Activated T-helper 1 cell treated with anti-CD3 and anti-CD28 coated beads, Interleukin-12 subunit alpha, Interleukin-12 subunit beta, Interleukin-2, Interleukin-4 antibody, amounts not matched to agents 30 ng/mL and 10 ng/mL and 1 ng/mL, durations not matched to agents 14 hours and 24 hours and 36 hours (primary cell): ENCODE data around the gene ARL3. TPM values are rescaled to one million over a fixed set of nuclear protein-coding genes. Genes with fewer than 3 reads are reported as not detected.

ENCODE experiments used
- DNase-seq: peaks from one replicate; pipeline ENCODE4 v3.0.0; 2021; ENCODE audit warnings: low spot score
- H3K27ac Mint-ChIP-seq: one replicate; pipeline ENCODE4 v1.8.0; 2021; ENCODE audit warnings: mild to moderate bottlenecking, mixed read lengths
- H3K27me3 Mint-ChIP-seq: one replicate; pipeline ENCODE4 v1.8.0; 2022; ENCODE audit warnings: mild to moderate bottlenecking, moderate library complexity, mixed read lengths; ENCODE audit not compliant: insufficient read depth
- H3K36me3 Mint-ChIP-seq: one replicate; pipeline ENCODE4 v1.8.0; 2021; ENCODE audit warnings: low read depth, mixed read lengths
- H3K4me1 Mint-ChIP-seq: one replicate; pipeline ENCODE4 v1.8.0; 2021; ENCODE audit warnings: low read depth, mixed read lengths
- H3K4me3 Mint-ChIP-seq: one replicate; pipeline ENCODE4 v1.8.0; 2021; ENCODE audit warnings: mild to moderate bottlenecking, moderate library complexity, mixed read lengths
- H3K9me3 Mint-ChIP-seq: one replicate; pipeline ENCODE4 v1.8.0; 2021; ENCODE audit warnings: mixed read lengths
- intact Hi-C: fragments of 100-400 bp; cut with micrococcal nuclease; formaldehyde crosslinking; loops from one replicate; pipeline ENCODE4 v1.15.1; 2024
- total RNA-seq: library from RNA; stranded (reverse); gene quantifications from 2 replicates; pipeline ENCODE4 v1.2.3, GENCODE V29; 2022

Gene ARL3
- total RNA-seq, 1 donor from 2014 or later, result 6.6 TPM

DNA sequence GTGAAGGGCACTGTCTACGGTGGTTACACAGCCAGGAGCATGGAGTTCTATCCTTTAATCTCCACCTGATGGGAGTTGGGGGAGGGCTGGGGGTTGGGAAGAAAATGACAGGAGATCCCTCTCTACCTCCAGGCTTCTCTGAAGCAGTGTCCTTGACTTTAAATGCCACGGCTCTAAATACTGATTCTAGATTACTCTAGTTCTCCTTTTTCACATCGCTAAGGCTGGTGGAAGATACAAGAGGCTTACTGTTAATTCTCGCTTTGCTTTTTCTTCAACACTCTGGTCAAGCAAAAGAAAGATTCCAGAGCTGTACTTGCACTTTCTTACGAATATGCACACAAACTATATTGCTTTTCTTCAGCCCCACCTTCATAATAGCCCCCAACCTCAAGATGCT is 30.5 kb downstream of the ARL3 start:
- H3K4me3 Mint-ChIP-seq, result no peak overlapping the region
- no peaks in the 10 kb centered on the region for H3K27me3 Mint-ChIP-seq
- no peak for DNase-seq
- intact Hi-C loops, result no loop called here
- no peaks in the 10 kb centered on the region for H3K9me3 Mint-ChIP-seq
- peaks cover 14% of the 10 kb centered on the region for H3K4me1 Mint-ChIP-seq
- peaks cover 13% of the 10 kb centered on the region for H3K36me3 Mint-ChIP-seq
- no peak overlapping the region for H3K27ac Mint-ChIP-seq

DNA sequence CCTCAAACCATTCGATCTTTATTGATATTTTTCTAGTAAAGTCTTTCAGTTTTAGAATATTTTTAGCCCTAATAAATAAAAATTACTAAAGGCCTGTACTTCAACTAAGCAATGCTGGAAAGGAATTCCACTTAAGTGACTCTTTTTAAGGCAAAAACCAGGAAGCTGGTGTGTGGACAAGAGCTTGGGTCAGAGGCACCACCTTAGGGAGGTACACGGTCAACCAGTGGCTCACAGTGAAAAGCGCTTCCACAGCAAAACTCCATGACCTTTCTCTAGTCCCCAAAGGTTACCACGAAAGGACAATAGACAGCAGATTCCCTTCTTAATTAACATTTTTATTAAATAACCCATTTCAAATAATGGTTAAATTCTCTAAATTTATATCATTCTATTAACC is 31.2 kb downstream of the ARL3 start:
- no peak overlapping the region for H3K4me3 Mint-ChIP-seq
- peaks cover 14% of the 10 kb centered on the region for H3K4me1 Mint-ChIP-seq
- intact Hi-C loops, result no loop called here
- H3K27me3 Mint-ChIP-seq, result no peaks in the 10 kb centered on the region
- no peak for DNase-seq
- H3K36me3 Mint-ChIP-seq, result peaks cover 13% of the 10 kb centered on the region
- no peaks in the 10 kb centered on the region for H3K9me3 Mint-ChIP-seq
- H3K27ac Mint-ChIP-seq, result no peak overlapping the region

DNA sequence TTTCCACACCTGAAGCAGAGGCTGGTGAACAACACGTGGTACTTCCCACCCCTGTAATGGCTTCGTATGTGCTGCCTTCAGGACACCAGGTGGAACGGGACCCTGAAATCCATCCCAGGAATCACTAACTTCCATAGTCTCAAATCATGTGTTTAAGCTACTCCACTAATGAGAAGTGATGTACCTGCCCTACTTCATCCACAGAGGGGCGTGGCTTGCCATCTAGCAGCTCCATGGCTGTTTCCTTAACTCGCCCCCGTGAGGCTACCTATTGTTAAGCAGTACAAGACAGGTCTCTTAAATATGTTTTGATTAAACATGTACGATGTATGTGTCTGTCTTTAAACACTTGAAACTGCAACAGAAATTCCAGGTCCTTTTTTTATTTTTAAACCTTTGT is 31.8 kb downstream of the ARL3 start:
- Mint-ChIP-seq H3K4me1 (peaks cover 14% of the 10 kb centered on the region), H3K27me3 (no peaks in the 10 kb centered on the region), H3K4me3 (no peak overlapping the region), H3K27ac (no peak overlapping the region), H3K36me3 (peaks cover 13% of the 10 kb centered on the region), H3K9me3 (no peaks in the 10 kb centered on the region)
- no peak for DNase-seq
- intact Hi-C loops, result no loop called here

DNA sequence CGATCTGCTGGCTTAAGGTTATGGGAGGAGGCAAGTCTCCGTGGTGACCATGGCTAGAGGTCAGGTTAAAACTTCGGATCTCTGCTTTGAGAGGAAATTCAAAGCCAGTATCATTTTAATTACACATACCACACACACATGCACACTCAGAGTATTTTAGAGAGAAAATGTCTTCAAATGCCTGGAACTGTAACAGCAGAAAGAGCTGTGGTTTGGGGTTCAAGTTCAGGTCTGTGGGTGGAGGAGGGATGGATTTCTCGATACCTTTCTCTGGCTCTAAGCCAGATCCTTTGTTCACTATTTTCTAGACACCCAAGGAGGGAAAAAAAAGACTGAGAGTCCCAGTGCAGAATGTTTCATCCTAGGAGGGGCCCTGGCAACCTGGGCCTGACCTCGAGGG is 32.5 kb downstream of the ARL3 start:
- peaks cover 14% of the 10 kb centered on the region for H3K4me1 Mint-ChIP-seq
- H3K27ac Mint-ChIP-seq, result no peak overlapping the region
- H3K36me3 Mint-ChIP-seq, result peaks cover 13% of the 10 kb centered on the region
- DNase-seq, result no peak
- H3K27me3 Mint-ChIP-seq, result no peaks in the 10 kb centered on the region
- no peaks in the 10 kb centered on the region for H3K9me3 Mint-ChIP-seq
- intact Hi-C loops, result no loop called here
- no peak overlapping the region for H3K4me3 Mint-ChIP-seq

DNA sequence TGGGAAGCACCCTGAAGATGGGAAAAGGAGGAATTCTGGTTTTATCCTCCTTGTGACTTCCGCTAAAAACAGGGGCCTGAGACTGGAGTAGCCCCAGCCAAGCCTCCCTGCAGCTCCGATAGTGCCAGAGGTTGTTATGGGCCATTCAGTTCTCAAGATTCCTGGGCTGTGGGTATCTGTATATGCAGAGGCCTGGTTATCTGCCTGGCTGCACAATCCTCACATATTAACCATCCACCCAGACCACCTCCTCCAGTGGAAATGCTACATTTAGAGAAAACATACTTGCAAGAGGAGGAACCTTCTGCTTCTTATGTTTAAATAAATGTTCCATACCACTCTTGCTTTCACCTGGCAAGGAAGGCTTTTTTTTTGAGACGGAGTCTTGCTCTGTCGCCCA is 34.6 kb downstream of the ARL3 start:
- Mint-ChIP-seq H3K9me3 (no peaks in the 10 kb centered on the region), H3K36me3 (peaks cover 8% of the 10 kb centered on the region), H3K4me3 (no peak overlapping the region), H3K27me3 (no peaks in the 10 kb centered on the region), H3K4me1 (peaks cover 26% of the 10 kb centered on the region), H3K27ac (no peak overlapping the region)
- DNase-seq, result no peak
- intact Hi-C loops, result no loop called here

DNA sequence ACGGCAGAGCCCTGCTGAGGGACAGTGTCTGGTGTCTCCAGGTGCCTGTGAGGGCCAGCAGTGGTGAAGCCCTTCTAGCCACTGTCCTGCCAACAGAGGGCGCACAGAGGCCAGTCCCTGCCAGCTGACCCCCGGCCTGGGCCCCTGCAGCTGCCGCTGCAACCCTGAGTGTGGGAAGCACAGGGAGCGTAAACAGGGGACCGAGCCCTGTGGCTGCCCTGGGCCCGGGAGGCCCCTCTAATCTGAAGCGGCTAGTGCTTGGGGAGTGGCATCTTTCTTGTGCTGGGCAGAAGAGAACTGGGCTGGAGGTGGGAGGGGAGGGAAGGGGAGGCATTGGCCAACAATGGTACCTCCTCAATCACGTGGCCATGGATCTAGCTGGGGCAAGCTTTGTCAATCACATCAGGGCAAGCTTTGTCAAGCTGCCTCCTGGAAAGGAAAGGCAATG is 35.3 kb downstream of the ARL3 start:
- Mint-ChIP-seq H3K9me3 (no peaks in the 10 kb centered on the region), H3K27me3 (no peaks in the 10 kb centered on the region), H3K36me3 (peaks cover 9% of the 10 kb centered on the region), H3K4me3 (no peak overlapping the region), H3K4me1 (peaks cover 34% of the 10 kb centered on the region), H3K27ac (no peak overlapping the region)
- intact Hi-C loops, result no loop called here
- DNase-seq, result no peak

DNA sequence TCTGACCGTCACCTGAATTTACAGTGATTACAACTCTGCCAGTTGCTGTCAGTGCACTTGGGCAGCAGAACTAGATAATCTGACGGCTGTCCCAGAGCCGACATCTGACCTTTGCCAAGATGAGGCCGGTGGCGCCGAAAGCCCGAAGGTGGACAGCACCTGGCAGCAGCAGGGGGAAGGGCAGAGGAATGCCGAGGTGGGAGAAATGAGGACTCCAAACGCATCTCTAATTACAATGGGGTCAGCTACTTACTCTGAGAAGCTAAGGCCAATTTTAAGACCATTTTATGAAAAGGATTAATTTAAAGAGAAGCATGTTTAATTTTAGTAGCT is 36.2 kb downstream of the ARL3 start:
- Mint-ChIP-seq H3K36me3 (peaks cover 8% of the 10 kb centered on the region), H3K27ac (peak overlapping the region; percentile 18), H3K4me3 (no peak overlapping the region), H3K9me3 (no peaks in the 10 kb centered on the region), H3K27me3 (no peaks in the 10 kb centered on the region), H3K4me1 (peaks cover 38% of the 10 kb centered on the region)
- intact Hi-C loops, result no loop called here
- no peak for DNase-seq

DNA sequence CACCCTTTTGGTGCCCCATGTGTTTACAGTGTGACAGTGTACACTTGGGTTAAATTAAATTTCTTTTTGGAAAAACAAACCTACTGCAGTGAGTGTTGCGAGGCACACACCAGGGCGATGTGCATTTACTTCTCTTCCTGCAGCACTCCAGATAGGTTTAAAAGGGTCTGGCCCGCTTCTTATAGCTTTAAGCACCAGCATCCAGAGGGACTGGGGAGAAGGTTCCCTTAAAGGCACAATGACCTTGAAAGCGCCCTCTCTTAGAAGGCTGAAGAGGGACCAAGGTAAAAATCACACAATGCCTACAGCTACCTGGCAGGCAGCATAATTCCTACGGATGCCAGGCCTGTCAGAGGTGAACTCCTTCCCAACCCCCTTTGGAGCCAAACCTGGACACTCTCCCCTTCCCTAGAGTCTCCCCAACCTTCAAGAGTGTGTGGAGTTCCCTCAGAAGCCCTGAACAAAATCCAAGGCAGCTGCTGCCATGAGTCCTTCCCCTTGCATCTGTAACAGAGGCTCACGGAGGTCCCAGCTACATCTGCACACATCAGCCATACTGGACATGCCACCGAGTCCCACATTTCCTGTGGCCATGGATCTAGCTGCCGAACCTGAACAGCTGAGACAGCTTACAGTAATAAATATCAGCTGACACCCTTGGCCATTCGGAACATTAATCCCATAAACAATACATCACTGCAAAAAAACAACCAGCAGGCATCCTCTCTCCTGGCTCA is 36.7 kb downstream of the ARL3 start:
- DNase-seq, result no peak
- H3K27me3 Mint-ChIP-seq, result no peaks in the 10 kb centered on the region
- H3K4me3 Mint-ChIP-seq, result no peak overlapping the region
- H3K9me3 Mint-ChIP-seq, result no peaks in the 10 kb centered on the region
- H3K27ac Mint-ChIP-seq, result peak overlapping the region; percentile 18
- H3K4me1 Mint-ChIP-seq, result peaks cover 38% of the 10 kb centered on the region
- H3K36me3 Mint-ChIP-seq, result peaks cover 8% of the 10 kb centered on the region
- intact Hi-C loops, result no loop called here

DNA sequence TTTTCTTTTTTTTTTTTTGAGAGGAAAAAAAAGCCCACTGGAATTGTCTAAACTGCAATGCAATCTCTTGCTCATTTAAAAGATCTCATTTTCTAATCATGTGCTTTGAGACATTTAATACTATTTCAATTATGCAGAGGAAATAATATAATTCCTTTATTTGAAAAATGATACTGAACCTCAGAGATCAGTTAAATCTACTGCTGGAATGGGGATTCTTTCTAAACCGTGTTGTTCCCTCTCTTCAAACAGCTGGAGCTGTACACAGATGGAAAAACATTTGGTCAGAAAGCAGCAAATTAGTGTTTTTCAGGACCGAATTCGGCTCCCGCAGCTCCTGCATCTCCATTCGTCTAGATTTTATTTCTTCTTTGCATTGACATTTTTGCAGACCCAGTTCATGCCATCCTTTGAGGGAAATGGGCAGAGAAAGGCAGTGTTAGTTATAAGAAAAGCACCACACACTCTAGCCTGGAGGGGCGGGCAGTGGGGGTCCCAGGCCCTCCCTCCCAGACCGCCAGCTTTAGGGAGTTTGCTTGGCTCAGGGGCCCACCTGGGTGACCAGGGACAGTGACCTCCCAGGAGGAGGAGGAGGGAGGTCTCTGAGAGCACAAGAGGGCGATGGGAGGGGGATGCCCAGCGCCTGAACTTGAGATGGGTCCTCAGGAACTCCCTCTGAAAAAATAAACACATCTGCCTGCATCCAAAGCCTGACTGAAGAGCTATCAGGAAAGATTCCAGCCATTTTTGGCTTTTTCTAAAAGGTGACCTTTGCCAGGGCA is 37.5 kb downstream of the ARL3 start:
- peaks cover 30% of the 10 kb centered on the region for H3K4me1 Mint-ChIP-seq

DNA sequence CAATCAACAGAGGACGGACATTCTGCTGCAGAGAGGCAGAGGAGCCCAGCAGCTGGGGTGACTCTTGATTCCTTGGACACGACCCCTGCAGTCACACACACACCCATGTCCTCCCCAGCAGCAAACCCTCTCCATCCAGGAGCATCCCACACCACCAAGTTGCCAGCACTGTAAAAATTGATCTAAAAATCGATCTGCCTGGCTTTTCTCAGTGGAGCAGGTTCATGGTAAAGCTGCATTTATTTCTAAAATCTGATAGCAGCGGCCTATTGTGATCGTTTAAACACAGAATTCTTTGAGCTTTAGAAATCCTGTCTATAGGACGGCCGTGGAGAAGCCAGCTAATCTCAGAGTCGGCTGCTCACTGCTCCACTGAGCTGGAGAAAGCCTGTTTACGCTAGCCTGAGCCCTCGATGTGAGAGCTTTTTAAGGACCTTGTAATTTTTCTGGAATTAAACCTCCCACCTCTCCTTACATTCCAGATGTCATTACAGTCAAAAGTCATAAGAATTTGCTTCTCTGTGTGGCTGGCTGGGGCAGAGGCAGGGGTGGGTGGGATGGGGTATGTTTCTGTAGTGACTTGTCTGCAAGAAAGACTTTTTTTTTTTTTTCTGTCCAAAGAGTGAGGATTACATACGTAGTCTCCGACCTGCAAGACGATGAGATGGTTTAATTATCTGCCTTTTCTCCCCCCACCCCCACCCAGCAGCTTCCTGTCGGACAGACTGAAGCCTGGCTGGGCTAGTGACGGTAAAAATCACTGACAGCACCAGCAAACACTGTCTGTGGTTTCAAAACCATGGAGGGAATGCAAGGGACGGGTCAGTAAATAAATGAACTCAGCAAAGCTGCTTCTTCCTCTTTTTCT is 38.3 kb downstream of the ARL3 start:
- H3K27ac Mint-ChIP-seq, result no peak overlapping the region
- peaks cover 5% of the 10 kb centered on the region for H3K36me3 Mint-ChIP-seq
- peaks cover 25% of the 10 kb centered on the region for H3K4me1 Mint-ChIP-seq
- H3K9me3 Mint-ChIP-seq, result no peaks in the 10 kb centered on the region
- DNase-seq, result no peak
- H3K4me3 Mint-ChIP-seq, result no peak overlapping the region
- intact Hi-C loops, result loop anchor here (2.0 kb wide), 2 partner anchors 37 to 67 kb away; partner anchors contain the start of gene WBP1L
- H3K27me3 Mint-ChIP-seq, result no peaks in the 10 kb centered on the region

More for the DNA sequence above, 37.5 kb downstream of the ARL3 start:
- no peak for DNase-seq
- peaks cover 5% of the 10 kb centered on the region for H3K36me3 Mint-ChIP-seq
- intact Hi-C loops, result no loop called here
- no peaks in the 10 kb centered on the region for H3K9me3 Mint-ChIP-seq
- H3K4me3 Mint-ChIP-seq, result no peak overlapping the region
- H3K27me3 Mint-ChIP-seq, result no peaks in the 10 kb centered on the region
- H3K27ac Mint-ChIP-seq, result no peak overlapping the region

DNA sequence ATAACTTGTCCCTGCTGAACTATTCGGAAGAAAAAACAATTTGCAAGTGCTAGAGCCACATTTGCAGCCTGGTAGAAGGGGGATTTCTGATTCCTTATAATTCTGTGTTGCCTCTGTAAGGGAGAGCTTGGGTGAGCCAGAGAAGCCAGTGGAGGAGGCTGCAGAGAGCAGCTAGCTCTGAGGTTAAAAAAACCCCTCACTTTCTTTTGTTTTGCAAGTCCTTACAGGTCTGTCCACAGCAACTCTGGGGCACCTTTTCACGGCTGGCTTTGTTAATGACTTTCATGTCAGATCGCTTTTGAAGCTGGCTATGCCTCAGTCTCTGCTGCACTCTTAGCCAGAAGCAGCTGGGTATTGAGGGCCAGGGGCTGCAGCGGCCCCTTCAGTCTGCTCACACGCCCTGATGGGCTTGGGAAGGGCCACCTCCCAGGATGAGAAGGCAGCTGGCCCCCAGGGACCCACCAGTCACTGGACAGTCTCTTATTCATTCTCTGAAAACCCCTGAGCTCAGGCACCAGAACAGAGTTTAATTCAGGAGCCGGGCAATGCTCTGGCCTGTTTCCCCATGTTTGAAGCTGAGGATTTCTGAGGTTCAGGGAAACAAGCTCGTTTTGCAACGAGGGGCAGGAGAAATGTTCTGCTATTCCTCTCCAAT is 39.1 kb downstream of the ARL3 start:
- intact Hi-C loops, result loop anchor here (2.0 kb wide), 2 partner anchors 38 to 68 kb away; partner anchors contain the start of gene WBP1L
- Mint-ChIP-seq H3K4me3 (no peak overlapping the region), H3K36me3 (peaks cover 1% of the 10 kb centered on the region), H3K4me1 (peaks cover 25% of the 10 kb centered on the region), H3K9me3 (no peaks in the 10 kb centered on the region), H3K27ac (no peak overlapping the region), H3K27me3 (no peaks in the 10 kb centered on the region)
- no peak for DNase-seq

DNA sequence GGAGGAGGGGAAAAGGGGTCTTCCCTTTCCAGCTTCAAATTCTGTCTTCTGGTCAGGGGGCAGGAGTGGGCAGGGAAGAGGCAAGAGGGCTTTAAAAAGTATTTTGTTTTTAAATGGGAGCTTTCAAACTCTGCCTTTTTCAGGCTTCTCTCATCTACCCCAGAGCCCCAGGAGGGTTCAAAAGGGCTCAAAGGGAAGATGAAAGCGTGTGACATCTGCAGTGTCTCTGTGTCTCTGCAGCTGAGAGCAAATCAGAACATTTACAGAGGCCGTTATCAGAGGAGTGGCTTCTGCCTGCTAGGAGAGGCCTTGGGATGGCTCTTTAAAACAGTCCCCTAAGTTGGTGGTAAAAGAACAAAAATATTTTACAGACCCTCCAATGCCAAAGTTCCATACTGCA is 39.6 kb downstream of the ARL3 start:
- intact Hi-C loops, result loop anchor here (1.0 to 2.0 kb wide), 4 partner anchors 13 to 68 kb away; partner anchors contain the start of gene WBP1L
- H3K9me3 Mint-ChIP-seq, result no peaks in the 10 kb centered on the region
- no peak overlapping the region for H3K27ac Mint-ChIP-seq
- peaks cover 25% of the 10 kb centered on the region for H3K4me1 Mint-ChIP-seq
- no peak for DNase-seq
- H3K36me3 Mint-ChIP-seq, result peaks cover 1% of the 10 kb centered on the region
- H3K27me3 Mint-ChIP-seq, result no peaks in the 10 kb centered on the region
- peak overlapping the region; percentile 71 for H3K4me3 Mint-ChIP-seq
